HCT116 (cell line): ENCODE data around the gene ZNF624. TPM values are rescaled to one million over a fixed set of nuclear protein-coding genes. Genes with fewer than 3 reads are reported as not detected.

Experiments used
- ATAC-seq: fragments of 200-7000 bp; cut with Tn5 transposase; 2 replicates; pipeline ENCODE4 v1.9.1; 2020; ENCODE audit warnings: mild to moderate bottlenecking, moderate library complexity
- BruUV-seq: library from RNA; stranded (reverse); fragments of 400-500 nt; replicated peaks from 2 replicates; lab custom pipeline; 2021; lab: Mats Ljungman, UMichigan
- CTCF ChIA-PET: fragments of 300-600 bp; sonication (Branson Sonifier 250); formaldehyde crosslinking; loops from one replicate; lab custom pipeline; 2021; ENCODE audit warnings: antibody characterized with exemption; lab: Charles Lee
- POLR2A ChIA-PET: fragments of 300-600, 350-600 bp; sonication (Branson Sonifier 250); formaldehyde crosslinking; loops from one replicate; lab custom pipeline; 2021; ENCODE audit warnings: antibody characterized with exemption; lab: Charles Lee
- RAD21 ChIA-PET, 2 experiments: fragments of 300-600 bp; sonication (Branson Sonifier 250); formaldehyde crosslinking; loops; one replicate each; lab custom pipeline; 2023; ENCODE audit warnings: low total read pairs in 2 of 2; ENCODE audit not compliant: uncharacterized antibody in 2 of 2, unreplicated experiment in 2 of 2, low non-redundant PET in 1 of 2; lab: Charles Lee
- DNase-seq: peaks from one replicate; pipeline ENCODE4 v3.0.0-alpha.2; 2010; ENCODE audit warnings: low read depth, low spot score
- H2AFZ ChIP-seq: fragments of 200-600 bp; shearing (Covaris generic), sonication (generic); 2 replicates; pipeline ENCODE4 v1.6.1; 2017; ENCODE audit warnings: low read depth, mixed run types, mixed read lengths, antibody characterized with exemption, low read length; ENCODE audit not compliant: poor library complexity, severe bottlenecking
- H3K27ac ChIP-seq: 2 replicates; pipeline ENCODE4 v1.5.1; 2012; ENCODE audit warnings: low read depth, low read length
- H3K27me3 ChIP-seq: fragments of 200-600 bp; sonication (generic); 2 replicates; pipeline ENCODE4 v1.6.1; 2016; ENCODE audit warnings: mixed run types, low read length, mixed read lengths; ENCODE audit not compliant: insufficient read depth
- H3K36me3 ChIP-seq, 2 experiments: fragments of 200-500 bp in 1 of 2; fragments of 200-600 bp in 1 of 2; sonication (Bioruptor generic) in 1 of 2; sonication (generic) in 1 of 2; 2 replicates each; pipeline versions ENCODE4 v1.5.1 to v1.6.1; 2014 to 2016; ENCODE audit warnings: low read length in 2 of 2, inconsistent platforms in 1 of 2, mixed read lengths in 1 of 2, mixed run types in 1 of 2; ENCODE audit not compliant: insufficient read depth in 2 of 2, control insufficient read depth in 1 of 2
- H3K4me1 ChIP-seq, 2 experiments: fragments of 200-600 bp in 1 of 2; sonication (generic) in 1 of 2; 2 replicates each; pipeline versions ENCODE4 v1.5.1 to v1.6.1; 2012 to 2017; ENCODE audit warnings: low read length in 2 of 2, inconsistent platforms in 1 of 2, mild to moderate bottlenecking in 1 of 2, mixed read lengths in 1 of 2, mixed run types in 1 of 2, moderate library complexity in 1 of 2; ENCODE audit not compliant: insufficient read depth in 2 of 2, control insufficient read depth in 1 of 2
- H3K4me2 ChIP-seq: fragments of 200-600 bp; sonication (generic); 2 replicates; pipeline ENCODE4 v1.6.1; 2017; ENCODE audit warnings: mixed run types, low read length, mixed read lengths
- H3K4me3 ChIP-seq, 2 experiments: fragments of 200-600 bp in 1 of 2; sonication (generic) in 1 of 2; replicated peaks in 1 of 2; 2 replicates each; pipeline ENCODE4 v1.5.1; 2011 to 2016; ENCODE audit warnings: low read length in 2 of 2, control low read depth in 1 of 2, low read depth in 1 of 2, mild to moderate bottlenecking in 1 of 2, mixed read lengths in 1 of 2, mixed run types in 1 of 2
- H3K79me2 ChIP-seq: fragments of 200-600 bp; sonication (generic); 2 replicates; pipeline ENCODE4 v1.6.1; 2017; ENCODE audit warnings: mild to moderate bottlenecking, mixed run types, low read length, moderate library complexity, mixed read lengths; ENCODE audit not compliant: insufficient read depth
- H3K9ac ChIP-seq: fragments of 200-600 bp; sonication (generic); 2 replicates; pipeline ENCODE4 v1.6.1; 2016; ENCODE audit warnings: low read length, mixed read lengths
- H3K9me2 ChIP-seq: fragments of 200-600 bp; sonication (generic), shearing (Covaris generic); 2 replicates; pipeline ENCODE4 v1.6.1; 2017; ENCODE audit warnings: mixed run types, mild to moderate bottlenecking, moderate library complexity; ENCODE audit not compliant: insufficient read depth
- H3K9me3 ChIP-seq, 2 experiments: fragments of 200-500 bp in 1 of 2; fragments of 200-600 bp in 1 of 2; sonication (Bioruptor generic) in 1 of 2; sonication (generic) in 1 of 2; 2 replicates each; pipeline ENCODE4 v1.6.1; 2014 to 2017; ENCODE audit warnings: low read length in 2 of 2, mixed read lengths in 2 of 2, inconsistent platforms in 1 of 2, low read depth in 1 of 2, mild to moderate bottlenecking in 1 of 2, mixed run types in 1 of 2, moderate library complexity in 1 of 2; ENCODE audit not compliant: control insufficient read depth in 1 of 2, insufficient read depth in 1 of 2
- H4K20me1 ChIP-seq: fragments of 200-600 bp; sonication (generic), shearing (Covaris generic); 2 replicates; pipeline ENCODE4 v1.6.1; 2017; ENCODE audit warnings: mixed run types, mild to moderate bottlenecking, moderate library complexity; ENCODE audit not compliant: insufficient read depth
- CEBPB ChIP-seq: IDR thresholded peaks from 2 replicates; pipeline ENCODE4 v1.6.1; 2012; ENCODE audit warnings: low read depth
- ELF1 ChIP-seq: IDR thresholded peaks from 2 replicates; pipeline ENCODE4 v1.6.1; 2012; ENCODE audit warnings: low read depth, borderline replicate concordance
- EZH2 ChIP-seq: fragments of 200-600 bp; sonication (generic); IDR thresholded peaks from 2 replicates; pipeline ENCODE4 v1.6.1; 2017; ENCODE audit warnings: antibody characterized with exemption, mixed run types
- MAX ChIP-seq: IDR thresholded peaks from 2 replicates; pipeline ENCODE4 v1.6.1; 2012
- POLR2A ChIP-seq: IDR thresholded peaks from 2 replicates; pipeline ENCODE4 v1.7.0; 2011; ENCODE audit warnings: borderline replicate concordance; ENCODE audit not compliant: insufficient read depth, insufficient read length; ENCODE audit errors: extremely low read depth
- RAD21 ChIP-seq: IDR thresholded peaks from 2 replicates; pipeline ENCODE4 v1.6.1; 2012; ENCODE audit warnings: low read depth, mild to moderate bottlenecking
- SP1 ChIP-seq: IDR thresholded peaks from 2 replicates; pipeline ENCODE4 v1.6.1; 2012; ENCODE audit warnings: low read depth
- SRF ChIP-seq: IDR thresholded peaks from 2 replicates; pipeline ENCODE4 v1.6.1; 2012; ENCODE audit warnings: low read depth
- ZFX ChIP-seq: fragments of 450-650 bp; IDR thresholded peaks from 2 replicates; pipeline ENCODE4 v1.6.1; 2017
- intact Hi-C: fragments of 100-400 bp; cut with micrococcal nuclease; formaldehyde crosslinking; loops from 2 replicates; pipeline ENCODE4 v1.10.0; 2022
- total RNA-seq: library from RNA; stranded (reverse); gene quantifications from one replicate; pipeline ENCODE4 v1.2.1, GENCODE V29; 2021; ENCODE audit not compliant: unreplicated experiment
- TF ChIP-seq, protein P1 (sequence below): IDR thresholded peaks from 2 replicates; pipeline ENCODE4 v1.6.1; 2012; ENCODE audit warnings: low read depth

ZNF624 gene
- total RNA-seq, 1 experiment from 2014 or later: 2.9 TPM

DNA sequence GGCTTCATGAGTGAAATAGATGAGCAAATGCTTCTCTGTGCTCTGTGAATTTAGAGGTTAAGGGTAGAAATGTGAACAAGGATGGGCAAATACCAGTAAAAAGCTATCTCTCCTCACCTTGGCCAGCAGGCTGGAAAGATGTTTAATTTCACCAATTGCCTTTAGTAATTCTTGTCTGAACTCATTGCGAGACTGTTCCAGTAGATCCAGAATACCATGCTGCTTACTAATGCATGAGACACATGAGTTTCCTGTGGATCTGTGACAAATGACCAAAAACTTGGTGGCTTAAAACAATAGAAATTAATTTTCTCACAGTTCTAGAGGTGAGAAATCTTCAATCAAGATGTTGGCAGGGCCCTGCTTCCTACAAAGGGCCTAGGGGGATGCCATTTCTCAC lies 9.3 kb upstream of the ZNF624 start:
- Histone ChIP-seq H4K20me1 (no peaks in the 10 kb centered on the region), H3K4me2 (no peak overlapping the region), H3K27me3 (no peaks in the 10 kb centered on the region), H3K27ac (no peak overlapping the region), H3K4me1 (no peaks in the 10 kb centered on the region), H3K79me2 (no peaks in the 10 kb centered on the region), H3K9me2 (no peaks in the 10 kb centered on the region), H2AFZ (no peak overlapping the region), H3K9ac (no peak overlapping the region), H3K4me3 (no peak overlapping the region), H3K9me3 (no peaks in the 10 kb centered on the region), H3K36me3 (no peaks in the 10 kb centered on the region)
- ChIA-PET RAD21 (no interaction called here), CTCF (no interaction called here), POLR2A (no interaction called here)
- intact Hi-C loops: no loop called here
- DNase-seq: no peak
- no peak for ATAC-seq
- TF ChIP-seq MAX (no peak), RAD21 (no peak), SP1 (no peak), ZFX (no peak), EZH2 (no peak), ELF1 (no peak), CEBPB (no peak), POLR2A (no peak), SRF (no peak)
- TF ChIP-seq, protein P1, sequence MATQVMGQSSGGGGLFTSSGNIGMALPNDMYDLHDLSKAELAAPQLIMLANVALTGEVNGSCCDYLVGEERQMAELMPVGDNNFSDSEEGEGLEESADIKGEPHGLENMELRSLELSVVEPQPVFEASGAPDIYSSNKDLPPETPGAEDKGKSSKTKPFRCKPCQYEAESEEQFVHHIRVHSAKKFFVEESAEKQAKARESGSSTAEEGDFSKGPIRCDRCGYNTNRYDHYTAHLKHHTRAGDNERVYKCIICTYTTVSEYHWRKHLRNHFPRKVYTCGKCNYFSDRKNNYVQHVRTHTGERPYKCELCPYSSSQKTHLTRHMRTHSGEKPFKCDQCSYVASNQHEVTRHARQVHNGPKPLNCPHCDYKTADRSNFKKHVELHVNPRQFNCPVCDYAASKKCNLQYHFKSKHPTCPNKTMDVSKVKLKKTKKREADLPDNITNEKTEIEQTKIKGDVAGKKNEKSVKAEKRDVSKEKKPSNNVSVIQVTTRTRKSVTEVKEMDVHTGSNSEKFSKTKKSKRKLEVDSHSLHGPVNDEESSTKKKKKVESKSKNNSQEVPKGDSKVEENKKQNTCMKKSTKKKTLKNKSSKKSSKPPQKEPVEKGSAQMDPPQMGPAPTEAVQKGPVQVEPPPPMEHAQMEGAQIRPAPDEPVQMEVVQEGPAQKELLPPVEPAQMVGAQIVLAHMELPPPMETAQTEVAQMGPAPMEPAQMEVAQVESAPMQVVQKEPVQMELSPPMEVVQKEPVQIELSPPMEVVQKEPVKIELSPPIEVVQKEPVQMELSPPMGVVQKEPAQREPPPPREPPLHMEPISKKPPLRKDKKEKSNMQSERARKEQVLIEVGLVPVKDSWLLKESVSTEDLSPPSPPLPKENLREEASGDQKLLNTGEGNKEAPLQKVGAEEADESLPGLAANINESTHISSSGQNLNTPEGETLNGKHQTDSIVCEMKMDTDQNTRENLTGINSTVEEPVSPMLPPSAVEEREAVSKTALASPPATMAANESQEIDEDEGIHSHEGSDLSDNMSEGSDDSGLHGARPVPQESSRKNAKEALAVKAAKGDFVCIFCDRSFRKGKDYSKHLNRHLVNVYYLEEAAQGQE: no peak
- no TSS peak for BruUV-seq
